ENCODE data around the gene ZMYND11. TPM values are rescaled to one million over a fixed set of nuclear protein-coding genes. Genes with fewer than 3 reads are reported as not detected.

ZMYND11 gene
- polyA plus RNA-seq, 2 of the 4 experiments (the other 2 are of a cell fraction), result 47.7 to 99.7 TPM

Small RNA genes within 50 kb of the gene (small RNA-seq; reads per million reads assigned to genes)
- gene RNA5SP297 (0 to 0.26 (median 0) reads per million in 6 experiments), gene RNA5SP298 (0 to 378 (median 0.59) reads per million in 6 experiments)

Other genes starting within 250 kb of the ZMYND11 start
- gene TUBB8, start 86.2 kb upstream of the ZMYND11 start, polyA plus RNA-seq (2011; rRNA removed), result 0.11 and 0.16 TPM in 2 replicates
- not detected in 3 replicates for gene TUBB8, start 86.2 kb upstream of the ZMYND11 start, polyA plus RNA-seq (2017; fragmentation: RNase III; extraction: RNeasy Plus Mini Kit Qiagen cat#74134 plus additional on column Dnase treatment)

All from A549 (cell line).